Activated naive CD4-positive, alpha-beta T cell treated with anti-CD3 and anti-CD28 coated beads, Interleukin-2, amount 10 ng/mL, durations not matched to agents 7 days and 5 days (primary cell): ENCODE data around the gene CLCN2.

Experiments used
- CTCF ChIA-PET: fragments of 350-600 bp; sonication (Branson Sonifier 250); formaldehyde crosslinking; loops from one replicate; lab custom pipeline; 2021; ENCODE audit warnings: antibody characterized with exemption; lab: Charles Lee
- DNase-seq: peaks from one replicate; pipeline ENCODE4 v3.0.0-alpha.2; 2020
- H3K27ac Mint-ChIP-seq: one replicate; pipeline ENCODE4 v1.8.0; 2021; ENCODE audit warnings: mild to moderate bottlenecking, moderate library complexity, mixed read lengths
- H3K27me3 Mint-ChIP-seq: one replicate; pipeline ENCODE4 v1.8.0; 2021; ENCODE audit warnings: mild to moderate bottlenecking, mixed read lengths
- H3K36me3 Mint-ChIP-seq: one replicate; pipeline ENCODE4 v1.8.0; 2021; ENCODE audit warnings: mixed read lengths
- H3K4me1 Mint-ChIP-seq: one replicate; pipeline ENCODE4 v1.8.0; 2021; ENCODE audit warnings: mixed read lengths
- H3K4me3 Mint-ChIP-seq: one replicate; pipeline ENCODE4 v1.8.0; 2021; ENCODE audit warnings: mild to moderate bottlenecking, moderate library complexity, mixed read lengths
- H3K9me3 Mint-ChIP-seq: one replicate; pipeline ENCODE4 v1.8.0; 2021; ENCODE audit warnings: mixed read lengths

Gene CLCN2

GRCh38 chr3:184308744-184309143, 52.7 kb downstream of the CLCN2 start:
- Mint-ChIP-seq H3K36me3 (peaks cover 49% of the 10 kb centered on the region), H3K4me3 (no peak overlapping the region), H3K27me3 (no peaks in the 10 kb centered on the region), H3K4me1 (no peaks in the 10 kb centered on the region), H3K27ac (no peak overlapping the region), H3K9me3 (no peaks in the 10 kb centered on the region)
- no peak for DNase-seq
- CTCF ChIA-PET = no interaction called here

DNA sequence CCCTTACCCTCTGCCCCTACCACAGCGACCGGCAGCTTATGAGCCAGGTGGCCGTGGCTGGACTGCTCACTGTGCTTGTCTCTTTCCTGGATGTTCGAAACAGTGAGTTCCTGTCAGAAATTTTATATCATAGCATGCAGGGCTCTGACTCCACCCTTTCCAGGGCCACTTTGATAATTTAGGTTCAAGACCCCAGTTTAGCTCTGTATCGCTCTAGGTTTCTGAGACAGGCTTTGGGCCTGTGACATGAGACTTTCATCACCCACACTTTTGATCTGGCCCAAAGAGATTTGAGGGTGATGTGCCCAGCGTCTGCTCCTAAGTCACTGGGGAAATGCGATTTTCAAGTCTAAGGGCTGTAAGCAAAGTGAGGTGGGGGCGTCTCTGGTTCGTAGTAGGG, 53.5 kb downstream of the CLCN2 start:
- H3K27me3 Mint-ChIP-seq = no peaks in the 10 kb centered on the region
- no peaks in the 10 kb centered on the region for H3K4me1 Mint-ChIP-seq
- H3K27ac Mint-ChIP-seq = no peak overlapping the region
- no peak overlapping the region for H3K4me3 Mint-ChIP-seq
- no peaks in the 10 kb centered on the region for H3K9me3 Mint-ChIP-seq
- CTCF ChIA-PET = no interaction called here
- H3K36me3 Mint-ChIP-seq = peaks cover 54% of the 10 kb centered on the region
- no peak for DNase-seq

DNA sequence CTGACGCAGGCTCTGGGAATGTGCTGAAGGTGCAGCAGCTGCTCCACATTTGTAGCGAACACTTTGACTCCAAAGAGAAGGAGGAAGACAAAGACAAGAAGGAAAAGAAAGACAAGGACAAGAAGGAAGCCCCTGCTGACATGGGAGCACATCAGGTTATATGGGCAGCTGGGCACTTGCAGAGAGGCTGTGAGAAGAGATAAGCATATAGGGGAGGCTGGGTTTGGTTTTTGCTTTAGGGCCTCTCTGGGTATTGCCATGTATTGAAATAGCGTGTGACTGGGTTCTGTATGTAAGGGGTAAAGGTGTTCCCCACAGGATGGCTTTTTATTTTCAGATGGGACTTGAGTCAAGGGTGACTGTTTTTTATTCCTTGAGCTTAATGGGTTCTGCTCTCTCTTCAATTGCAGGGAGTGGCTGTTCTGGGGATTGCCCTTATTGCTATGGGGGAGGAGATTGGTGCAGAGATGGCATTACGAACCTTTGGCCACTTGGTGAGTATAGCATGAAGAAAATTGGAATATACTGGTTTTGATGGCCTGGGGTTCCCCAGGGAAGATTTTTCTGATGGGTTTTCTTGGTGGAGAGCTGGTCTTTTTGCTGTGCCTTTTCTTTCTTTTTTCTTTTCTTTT, 54.9 kb downstream of the CLCN2 start:
- H3K4me1 Mint-ChIP-seq = peaks cover 4% of the 10 kb centered on the region
- no peak for DNase-seq
- peaks cover 64% of the 10 kb centered on the region for H3K36me3 Mint-ChIP-seq
- no peaks in the 10 kb centered on the region for H3K9me3 Mint-ChIP-seq
- no peak overlapping the region for H3K27ac Mint-ChIP-seq
- no peaks in the 10 kb centered on the region for H3K27me3 Mint-ChIP-seq
- CTCF ChIA-PET = interaction anchor here (1.0 to 1.3 kb wide), 2 partner anchors 47 to 130 kb away, joined by 3 read pairs; no protein-coding TSS in a partner anchor
- H3K4me3 Mint-ChIP-seq = no peak overlapping the region

DNA sequence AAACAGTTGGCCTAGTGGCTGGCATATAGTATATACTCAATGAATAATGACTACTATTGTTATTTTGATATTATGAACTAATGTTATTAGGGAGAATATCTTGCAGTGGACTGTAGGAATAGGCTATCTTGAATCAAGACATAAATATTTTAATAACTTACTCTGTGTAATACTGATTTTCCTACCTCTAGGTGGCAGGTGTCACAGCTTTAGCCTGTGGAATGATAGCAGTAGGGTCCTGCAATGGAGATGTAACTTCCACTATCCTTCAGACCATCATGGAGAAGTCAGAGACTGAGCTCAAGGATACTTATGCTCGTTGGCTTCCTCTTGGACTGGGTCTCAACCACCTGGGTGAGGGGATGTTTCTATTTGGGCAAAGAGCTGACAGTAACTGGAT, 55.8 kb downstream of the CLCN2 start:
- CTCF ChIA-PET = interaction anchor here (0.7 to 1.3 kb wide), 3 partner anchors 48 to 203 kb away, joined by 3 read pairs; no protein-coding TSS in a partner anchor
- Mint-ChIP-seq H3K36me3 (peaks cover 71% of the 10 kb centered on the region), H3K4me1 (peaks cover 6% of the 10 kb centered on the region), H3K27me3 (no peaks in the 10 kb centered on the region), H3K27ac (no peak overlapping the region), H3K9me3 (no peaks in the 10 kb centered on the region), H3K4me3 (no peak overlapping the region)
- no peak for DNase-seq

GRCh38 chr3:184300378-184300720, 61.1 kb downstream of the CLCN2 start:
- no peak for DNase-seq
- H3K36me3 Mint-ChIP-seq = peaks cover 42% of the 10 kb centered on the region

GRCh38 chr3:184299488-184300377, 61.7 kb downstream of the CLCN2 start:
- H3K4me1 Mint-ChIP-seq = peaks cover 26% of the 10 kb centered on the region
- H3K36me3 Mint-ChIP-seq = peaks cover 40% of the 10 kb centered on the region
- H3K27ac Mint-ChIP-seq = peak overlapping the region; percentile 84
- H3K27me3 Mint-ChIP-seq = peaks cover 4% of the 10 kb centered on the region
- no peak for DNase-seq
- no peaks in the 10 kb centered on the region for H3K9me3 Mint-ChIP-seq
- CTCF ChIA-PET = interaction anchor here (0.9 kb wide), 1 partner anchor 13 kb away, joined by 3 read pairs; no protein-coding TSS in a partner anchor
- H3K4me3 Mint-ChIP-seq = peak overlapping the region; percentile 91

More at GRCh38 chr3:184300378-184300720, 61.1 kb downstream of the CLCN2 start:
- no peak overlapping the region for H3K27ac Mint-ChIP-seq
- no peaks in the 10 kb centered on the region for H3K27me3 Mint-ChIP-seq
- H3K9me3 Mint-ChIP-seq = no peaks in the 10 kb centered on the region
- H3K4me1 Mint-ChIP-seq = peaks cover 26% of the 10 kb centered on the region
- CTCF ChIA-PET = no interaction called here
- H3K4me3 Mint-ChIP-seq = peak overlapping the region; percentile 91

- peak within 1 kb of the TSS; percentile 91 for H3K4me3 Mint-ChIP-seq
- CTCF ChIA-PET = interaction anchor here (0.9 to 1.8 kb wide), 2 partner anchors 12 to 72 kb away, joined by 3 to 4 read pairs; no protein-coding TSS in a partner anchor
- peaks cover 7% of the 10 kb centered on the region for H3K27me3 Mint-ChIP-seq
- peak; percentile 99 for DNase-seq
- H3K36me3 Mint-ChIP-seq = peaks cover 32% of the 10 kb centered on the region
- peaks cover 26% of the 10 kb centered on the region for H3K4me1 Mint-ChIP-seq
- H3K9me3 Mint-ChIP-seq = no peaks in the 10 kb centered on the region
- peak within 1 kb of the TSS; percentile 90 for H3K27ac Mint-ChIP-seq
Measured at GRCh38 chr3:184298759-184299487, 62.5 kb downstream of the CLCN2 start, which contains the start of gene PSMD2. PSMD2 (plus strand) TSS chr3:184299241; CDS start chr3:184299267, 26 bp downstream.

- H3K9me3 Mint-ChIP-seq = no peaks in the 10 kb centered on the region
- CTCF ChIA-PET = interaction anchor here (0.7 to 1.3 kb wide), 2 partner anchors 69 to 411 kb away, joined by 3 to 4 read pairs; no protein-coding TSS in a partner anchor
- H3K27me3 Mint-ChIP-seq = peaks cover 17% of the 10 kb centered on the region
- H3K4me1 Mint-ChIP-seq = peaks cover 23% of the 10 kb centered on the region
- no peak overlapping the region for H3K4me3 Mint-ChIP-seq
- no peak for DNase-seq
- peaks cover 17% of the 10 kb centered on the region for H3K36me3 Mint-ChIP-seq
- no peak overlapping the region for H3K27ac Mint-ChIP-seq
Measured at GRCh38 chr3:184296616-184297015, 64.8 kb downstream of the CLCN2 start.
